Ovary (tissue), 3 donors: Measurements from ENCODE around the gene SLC25A27.

Experiments
- CTCF ChIP-seq, 3 donors: fragments of 450-650 bp in 2 of 3; fragments of 200-600 bp in 1 of 3; IDR thresholded peaks; one replicate each; pipeline versions ENCODE4 v1.5.1 to v1.8.0; 2016 to 2022; ENCODE audit warnings: antibody characterized with exemption in 3 of 3, mild to moderate bottlenecking in 1 of 3
- EP300 ChIP-seq: sonication (generic); formaldehyde crosslinking; IDR thresholded peaks from one replicate; pipeline ENCODE4 v1.6.1; 2017; ENCODE audit warnings: antibody characterized with exemption
- POLR2A ChIP-seq: fragments of 450-650 bp; IDR thresholded peaks from one replicate; pipeline ENCODE4 v1.6.1; 2017; ENCODE audit warnings: antibody characterized with exemption, mild to moderate bottlenecking, moderate library complexity
- donor health status: DM: no; HTN: no; CAD: no.

- TF ChIP-seq CTCF (IDR thresholded peaks at IDR 0.05) (no peak), POLR2A (no peak), EP300 (no peak)
These were observed 47.2 kb downstream of the SLC25A27 start for GRCh38 chr6:46699970-46700369.
